Liver (tissue), 9 donors: Measurements from ENCODE around the gene PLEKHA5. TPM values are rescaled to one million over a fixed set of nuclear protein-coding genes. Genes with fewer than 3 reads are reported as not detected.
"Not testable (repeated sequence)": the region's sequence is repeated elsewhere in the genome, so short reads cannot be mapped to it uniquely, and the experiment has no call there.

Source experiments
- DNase-seq: peaks from one replicate; pipeline ENCODE4 v3.0.0-alpha.2; 2017; ENCODE audit warnings: low spot score
- H3K27ac ChIP-seq, 2 donors: one replicate each; pipeline ENCODE4 v1.7.0; 2013; ENCODE audit warnings: inconsistent platforms in 2 of 2, low read length in 2 of 2, control low read depth in 1 of 2, low read depth in 1 of 2, mild to moderate bottlenecking in 1 of 2
- H3K27me3 ChIP-seq, 4 donors: one replicate each; pipeline versions ENCODE4 v1.6.1 to v1.7.0; 2013; ENCODE audit warnings: low read length in 3 of 4, inconsistent platforms in 1 of 4, mild to moderate bottlenecking in 1 of 4, moderate library complexity in 1 of 4; ENCODE audit not compliant: control insufficient read depth in 4 of 4, insufficient read depth in 4 of 4
- H3K36me3 ChIP-seq, 4 donors: one replicate each; pipeline versions ENCODE4 v1.6.1 to v1.7.0; 2013; ENCODE audit warnings: low read length in 3 of 4, mild to moderate bottlenecking in 3 of 4, low read depth in 1 of 4, moderate library complexity in 1 of 4; ENCODE audit not compliant: control insufficient read depth in 4 of 4, insufficient read depth in 3 of 4
- H3K4me1 ChIP-seq, 4 donors: one replicate each; pipeline versions ENCODE4 v1.6.1 to v1.7.0; 2013; ENCODE audit warnings: low read length in 3 of 4, mild to moderate bottlenecking in 3 of 4, moderate library complexity in 1 of 4; ENCODE audit not compliant: control insufficient read depth in 4 of 4, insufficient read depth in 4 of 4
- H3K4me3 ChIP-seq, 3 donors: one replicate each; pipeline versions ENCODE4 v1.6.1 to v1.7.0; 2013; ENCODE audit warnings: low read length in 3 of 3, control low read depth in 1 of 3, low read depth in 1 of 3, mild to moderate bottlenecking in 1 of 3
- H3K9ac ChIP-seq, 2 donors: one replicate each; pipeline ENCODE4 v1.7.0; 2013; ENCODE audit warnings: low read length in 2 of 2, mild to moderate bottlenecking in 2 of 2, moderate library complexity in 2 of 2, control low read depth in 1 of 2, low read depth in 1 of 2
- H3K9me3 ChIP-seq, 4 donors: one replicate each; pipeline versions ENCODE4 v1.6.1 to v1.7.0; 2013; ENCODE audit warnings: low read length in 3 of 4; ENCODE audit not compliant: control insufficient read depth in 4 of 4
- CTCF ChIP-seq: fragments of 150-350 bp; IDR thresholded peaks from 2 replicates; pipeline ENCODE4 v1.5.1; 2017; ENCODE audit warnings: improper control_type of control experiment, low read depth, low read length; ENCODE audit not compliant: missing input control
- EGR1 ChIP-seq, 2 donors: IDR thresholded peaks; 2 replicates each; pipeline ENCODE4 v1.6.1; 2016 to 2018; ENCODE audit warnings: antibody characterized with exemption in 2 of 2, low read depth in 2 of 2
- FOXA2 ChIP-seq: IDR thresholded peaks from 2 replicates; pipeline ENCODE4 v1.6.1; 2016; ENCODE audit warnings: antibody characterized with exemption
- GABPA ChIP-seq, 2 donors: IDR thresholded peaks in 1 of 2; conservative IDR thresholded peaks in 1 of 2; 2 replicates each; pipeline ENCODE4 v1.6.1; 2016; ENCODE audit warnings: antibody characterized with exemption in 2 of 2, mild to moderate bottlenecking in 1 of 2, moderate library complexity in 1 of 2
- HNF4A ChIP-seq, 2 donors: conservative IDR thresholded peaks; 2 replicates each; pipeline ENCODE4 v1.6.1; 2016; ENCODE audit warnings: antibody characterized with exemption in 2 of 2, mild to moderate bottlenecking in 2 of 2
- HNF4G ChIP-seq: IDR thresholded peaks from 2 replicates; pipeline ENCODE4 v1.6.1; 2016; ENCODE audit warnings: antibody characterized with exemption
- MAX ChIP-seq: IDR thresholded peaks from 2 replicates; pipeline ENCODE4 v1.6.1; 2016; ENCODE audit warnings: antibody characterized with exemption
- RAD21 ChIP-seq, 2 donors: IDR thresholded peaks; 2 replicates each; pipeline ENCODE4 v1.6.1; 2016; ENCODE audit warnings: antibody characterized with exemption in 2 of 2, mild to moderate bottlenecking in 2 of 2
- REST ChIP-seq: IDR thresholded peaks from 2 replicates; pipeline ENCODE4 v1.6.1; 2016; ENCODE audit warnings: antibody characterized with exemption, mild to moderate bottlenecking
- RXRA ChIP-seq, 2 donors: IDR thresholded peaks; 2 replicates each; pipeline ENCODE4 v1.6.1; 2017 to 2018; ENCODE audit warnings: antibody characterized with exemption in 2 of 2, mild to moderate bottlenecking in 1 of 2
- YY1 ChIP-seq: IDR thresholded peaks from 2 replicates; pipeline ENCODE4 v1.6.1; 2016; ENCODE audit warnings: antibody characterized with exemption, mild to moderate bottlenecking
- ZBTB33 ChIP-seq: IDR thresholded peaks from 2 replicates; pipeline ENCODE4 v1.6.1; 2016; ENCODE audit warnings: antibody characterized with exemption
- WGBS: extraction: QIAGEN DNeasy Blood & Tissue Kit; methylation state at CpG from one replicate; pipeline ENCODE4 v1.1.7; 2013; 5-methylcytosine and 5-hydroxymethylcytosine counted together
- polyA plus RNA-seq, 2 donors: library from polyadenylated mRNA; stranded (reverse) in 1 of 2; unstranded in 1 of 2; fragments of 200-250 nt in 1 of 2; fragments of >200 nt in 1 of 2; fragmentation: Nextera tagmentation in 1 of 2; extraction: Ambion mirVana in 1 of 2; gene quantifications; one replicate each; pipeline versions ENCODE4 v1.2.1 to v1.2.3, GENCODE V29; 2013 to 2015
- total RNA-seq, 2 donors: library from RNA; depleted of rRNA; stranded (reverse); fragments of >200 nt; gene quantifications; one replicate each; pipeline ENCODE4 v1.2.3, GENCODE V29; 2014
- donor health status: healthy.
- donor health status: healthy.
- donor health status: healthy.
- donor health status: healthy.
- donor health status: healthy.

PLEKHA5 gene
- total and polyA plus RNA-seq, 4 donors = 4.6 to 25.5 (median 16.8) TPM

- Histone ChIP-seq H3K27ac (no peak overlapping the region), H3K36me3 (no peaks in the 10 kb centered on the region), H3K27me3 (no peaks in the 10 kb centered on the region), H3K4me1 (peaks cover 0 to 24% (median 15%) of the 10 kb centered on the region in 4 donors), H3K4me3 (no peak overlapping the region), H3K9me3 (no peaks in the 10 kb centered on the region), H3K9ac (no peak overlapping the region)
- no peak for DNase-seq
- TF ChIP-seq CTCF (no peak), RXRA (IDR thresholded peaks at IDR 0.05) (no peak), FOXA2 (no peak), EGR1 (IDR thresholded peaks at IDR 0.05; ENCODE audit: low read depth in 2 of 2) (no peak), REST (no peak), YY1 (no peak), ZBTB33 (no peak), RAD21 (IDR thresholded peaks at IDR 0.05) (no peak), MAX (no peak), HNF4A (conservative IDR thresholded peaks at IDR 0.05) (no peak), GABPA (IDR thresholded peaks at IDR 0.05 in 1 of 2, conservative IDR thresholded peaks at IDR 0.05 in 1 of 2) (no peak), HNF4G (no peak)
- 98% methylated on average over 1 of the region's 1 CpG for WGBS
These were observed 39.7 kb downstream of the PLEKHA5 start for GRCh38 chr12:19169222-19169621.

- not testable (repeated sequence) for H3K9me3 ChIP-seq, H3K27me3 ChIP-seq, DNase-seq, H3K36me3 ChIP-seq, H3K4me3 ChIP-seq, H3K9ac ChIP-seq, H3K27ac ChIP-seq
- 89% methylated on average over 9 of the region's 9 CpGs for WGBS
- peaks cover 0 to 15% (median 8%) of the 10 kb centered on the region in 4 donors for H3K4me1 ChIP-seq
These were observed 40.8 kb downstream of the PLEKHA5 start for GRCh38 chr12:19170286-19170685.
